ACHN (cell line): Measurements from ENCODE around the gene CDHR4.
"Not testable (repeated sequence)": the region's sequence is repeated elsewhere in the genome, so short reads cannot be mapped to it uniquely, and the experiment has no call there.

Experiments used
- DNase-seq: peaks from one replicate; pipeline ENCODE4 v3.0.0-alpha.2; 2015
- in situ Hi-C: cut with HindIII; loops from 2 replicates; pipeline ENCODE4 v1.10.0; 2017; ENCODE audit warnings: low sequenced_read_pairs, low pct_ligation_motif_present, low pct_unique_long_range_greater_than_20kb

CDHR4 gene

GRCh38 chr3:49785565-49786356, 13.9 kb downstream of the CDHR4 start:
- in situ Hi-C loops = no loop called here
- DNase-seq = peak; percentile 42

GRCh38 chr3:49782277-49782676, 17.4 kb downstream of the CDHR4 start:
- in situ Hi-C loops, DNase-seq: not testable (repeated sequence)

DNA sequence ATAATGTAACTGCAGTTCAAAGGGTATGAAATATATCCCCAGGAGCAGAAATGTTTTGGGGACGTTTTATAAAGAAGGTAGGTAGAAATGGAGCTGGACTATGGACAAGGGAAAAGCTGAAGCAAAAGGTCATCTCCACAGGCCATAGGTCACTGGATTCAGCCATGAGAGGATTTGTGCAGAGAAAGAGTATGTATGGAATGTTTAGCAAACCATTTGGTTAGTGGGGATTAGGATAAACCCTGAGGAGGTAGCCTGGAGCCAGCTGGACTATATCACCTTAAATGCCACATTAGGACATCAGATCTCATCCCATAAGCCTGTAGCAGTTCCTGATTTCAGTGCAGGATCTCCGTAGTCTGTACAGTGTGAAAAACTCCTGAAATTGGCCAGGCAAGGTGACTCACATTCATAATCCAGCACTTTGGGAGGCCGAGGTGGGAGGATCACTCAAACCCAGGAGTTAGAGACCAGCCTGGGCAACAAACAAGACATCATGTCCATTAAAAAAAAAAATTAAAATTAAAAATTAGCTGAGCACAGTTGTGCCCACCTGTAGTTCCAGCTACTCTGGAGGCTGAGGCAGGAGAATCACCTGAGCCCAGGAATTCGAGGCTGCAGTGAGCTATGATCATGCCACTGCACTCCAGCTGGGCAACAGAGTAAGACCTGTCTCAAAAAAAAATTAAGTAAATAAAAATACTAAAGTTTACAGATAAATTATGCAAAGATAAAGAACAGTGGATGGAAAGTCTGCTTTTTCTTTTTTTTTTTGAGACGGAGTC, 18.1 kb downstream of the CDHR4 start:
- DNase-seq = no peak
- in situ Hi-C loops = no loop called here

- DNase-seq, in situ Hi-C loops: not testable (repeated sequence)
These were observed 18.7 kb downstream of the CDHR4 start for GRCh38 chr3:49780975-49781365.

DNA sequence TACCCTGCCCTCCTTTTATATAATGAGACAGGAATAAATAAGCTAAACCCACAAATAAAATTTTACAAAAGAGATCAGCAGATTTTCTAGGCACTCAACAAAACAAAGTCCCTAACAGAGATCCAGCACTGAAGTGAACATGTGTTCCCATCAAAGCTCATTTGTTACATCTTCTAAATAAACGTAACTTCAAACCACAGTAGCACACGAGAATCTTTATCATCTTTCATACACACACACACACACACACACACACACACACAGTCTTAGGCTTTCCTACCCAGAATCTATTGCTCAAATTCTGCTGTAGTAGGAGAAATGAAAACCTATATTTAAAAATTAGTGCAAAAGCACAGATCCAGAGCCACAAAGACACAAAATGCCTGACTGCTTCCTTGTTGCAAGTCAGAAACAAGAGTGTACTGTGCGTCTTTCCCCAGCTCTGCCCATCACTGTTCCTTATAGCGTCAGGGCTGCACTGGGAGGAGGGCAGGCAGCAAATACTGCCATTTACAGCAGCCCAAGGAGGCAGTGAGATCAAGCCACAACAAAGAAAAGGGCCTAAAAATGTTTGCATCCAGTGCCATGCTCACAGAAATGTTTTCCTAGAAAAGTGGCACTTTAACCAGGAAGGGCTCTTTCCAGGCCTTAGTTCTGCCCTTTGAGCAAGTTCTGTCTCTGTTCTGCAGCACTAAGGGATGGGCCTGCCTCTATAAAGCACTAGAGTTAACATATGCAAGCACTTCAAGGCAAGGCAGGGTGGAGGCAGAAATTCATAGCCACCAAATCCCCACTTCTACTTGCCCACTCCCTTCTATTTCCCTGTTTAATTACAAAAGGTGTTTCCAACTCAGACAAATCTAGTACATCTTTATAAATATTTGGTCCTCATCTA, 19.3 kb downstream of the CDHR4 start:
- in situ Hi-C loops = no loop called here
- no peak for DNase-seq

DNA sequence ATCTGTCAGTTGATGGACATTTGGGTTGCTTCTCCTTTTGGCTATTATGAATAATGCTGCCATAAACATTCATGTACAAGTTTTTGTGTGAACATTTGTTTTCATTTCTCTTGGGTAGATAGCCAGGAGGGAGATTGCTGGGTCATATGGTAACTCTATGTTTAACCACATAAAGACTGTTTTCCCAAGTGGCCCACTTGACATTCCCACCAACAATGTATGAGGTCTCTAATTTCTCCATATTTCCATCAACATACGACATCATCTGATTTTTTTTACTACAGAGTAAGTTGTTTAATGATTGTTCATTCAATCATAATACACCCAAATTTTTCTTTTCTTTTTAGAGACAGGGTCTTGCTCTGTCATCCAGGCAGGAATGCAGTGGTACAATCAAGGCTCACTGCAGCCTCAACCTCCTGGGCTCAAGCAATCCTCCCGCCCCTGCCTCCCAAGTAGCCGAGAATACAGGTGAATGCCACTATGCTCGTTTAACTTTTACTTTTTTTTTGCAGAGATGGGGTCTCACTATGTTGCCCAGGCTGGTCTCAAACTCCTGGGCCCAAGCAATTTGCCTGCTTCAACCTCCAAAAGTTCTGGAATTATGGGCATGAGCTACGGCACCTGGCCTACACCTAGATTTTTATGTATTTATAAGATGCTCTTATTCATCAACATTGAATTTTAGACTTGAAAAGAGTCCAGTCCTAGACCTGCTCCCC, 20.2 kb downstream of the CDHR4 start:
- in situ Hi-C loops = no loop called here
- no peak for DNase-seq

- in situ Hi-C loops = not testable (repeated sequence)
These were observed 23.6 kb downstream of the CDHR4 start for GRCh38 chr3:49776101-49776500.

GRCh38 chr3:49775538-49775937, 24.1 kb downstream of the CDHR4 start:
- in situ Hi-C loops = no loop called here
- DNase-seq = no peak

More at GRCh38 chr3:49776101-49776500, 23.6 kb downstream of the CDHR4 start:
- DNase-seq = not testable (repeated sequence)

GRCh38 chr3:49772703-49773102, 27.0 kb downstream of the CDHR4 start:
- no peak for DNase-seq
- in situ Hi-C loops = no loop called here

DNA sequence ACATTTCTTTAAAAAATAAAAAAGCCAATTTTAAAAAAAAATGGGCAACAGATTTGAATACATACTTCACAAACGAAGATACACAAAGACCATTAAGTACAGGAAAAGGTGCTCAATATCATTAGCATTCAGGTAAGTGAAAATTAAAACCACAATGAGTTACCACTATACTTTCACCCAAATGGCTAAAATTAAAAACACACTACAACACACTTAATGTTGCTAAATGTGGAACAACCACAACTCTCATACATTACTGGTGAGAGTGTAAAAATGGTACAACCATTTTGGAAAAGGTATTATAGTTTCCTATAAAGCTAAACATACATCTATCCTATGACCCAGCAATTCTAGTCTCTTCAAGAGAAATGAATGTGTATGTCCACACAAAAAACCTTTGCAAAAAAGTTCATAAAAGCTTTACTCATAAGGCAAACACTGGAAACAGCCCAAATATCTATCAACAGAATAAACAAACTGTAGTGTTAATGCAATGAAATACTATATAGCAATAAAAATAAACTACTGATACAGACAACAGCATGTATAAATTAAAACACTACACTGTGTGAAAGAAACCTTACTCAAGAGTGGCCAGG, 28.2 kb downstream of the CDHR4 start:
- DNase-seq = no peak
- in situ Hi-C loops = no loop called here

DNA sequence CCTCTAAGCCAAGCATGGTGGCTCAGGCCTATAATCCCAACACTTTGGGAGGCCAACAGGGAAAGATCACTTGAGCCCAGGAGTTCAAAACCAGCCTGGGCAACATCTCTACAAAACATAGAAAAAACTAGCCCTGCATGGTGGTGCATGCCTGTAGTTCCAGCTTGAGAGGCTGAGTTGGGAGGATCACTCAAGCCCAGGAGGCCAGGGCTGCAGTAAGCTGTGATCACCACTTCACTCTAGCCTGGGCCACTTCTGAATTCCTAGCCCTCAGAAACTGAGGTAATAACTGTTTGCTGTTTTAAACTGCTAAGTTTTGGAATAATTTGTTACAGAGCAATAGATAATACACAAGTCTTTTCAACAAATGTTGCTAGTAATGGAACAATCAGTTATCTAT, 29.7 kb downstream of the CDHR4 start:
- DNase-seq = no peak
- in situ Hi-C loops = no loop called here

- DNase-seq = no peak
- in situ Hi-C loops = no loop called here
These were observed 30.3 kb downstream of the CDHR4 start for GRCh38 chr3:49769286-49769915.

DNA sequence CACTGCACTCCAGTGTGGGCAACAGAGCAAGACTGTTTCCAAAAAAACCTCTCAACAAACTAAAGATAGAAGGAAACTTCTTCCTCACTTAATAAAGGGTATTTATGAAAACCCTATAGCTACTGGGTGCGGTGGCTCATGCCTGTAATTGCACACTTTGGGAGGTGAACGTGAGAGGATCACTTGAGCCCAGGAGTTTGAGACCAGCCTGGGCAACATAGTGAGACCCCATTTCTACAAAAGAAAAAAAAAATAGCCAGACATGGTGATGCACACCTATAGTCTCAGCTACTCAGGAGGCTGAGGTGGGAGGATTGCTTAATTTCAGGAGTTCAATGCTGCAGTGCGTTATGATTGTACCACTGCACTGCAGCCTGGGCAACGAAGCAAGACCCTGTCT, 35.7 kb downstream of the CDHR4 start:
- no peak for DNase-seq

GRCh38 chr3:49761661-49762060, 38.0 kb downstream of the CDHR4 start:
- DNase-seq = no peak
- in situ Hi-C loops = no loop called here

More for the DNA sequence above, 35.7 kb downstream of the CDHR4 start:
- in situ Hi-C loops = no loop called here

GRCh38 chr3:49759226-49759625, 40.4 kb downstream of the CDHR4 start:
- in situ Hi-C loops = no loop called here
- no peak for DNase-seq

DNA sequence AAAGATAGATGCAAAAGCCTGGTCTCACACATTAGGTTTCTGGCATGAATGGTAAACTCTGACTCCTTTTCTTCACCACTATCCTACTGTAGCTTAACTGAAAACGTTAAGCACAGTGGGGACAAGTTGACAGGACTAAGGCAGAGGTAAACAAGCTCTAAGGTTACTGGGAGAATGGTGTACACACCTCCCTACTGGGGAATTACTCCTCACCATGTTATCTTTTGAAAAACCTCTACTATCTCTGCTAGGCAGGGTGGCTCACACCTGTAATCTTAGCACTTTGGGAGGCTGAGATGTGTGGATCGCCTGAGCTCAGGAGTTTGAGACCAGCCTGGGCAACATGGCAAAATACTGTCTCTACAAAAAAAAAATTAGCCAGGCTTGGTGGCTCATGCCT, 42.5 kb downstream of the CDHR4 start:
- no peak for DNase-seq
- in situ Hi-C loops = no loop called here

DNA sequence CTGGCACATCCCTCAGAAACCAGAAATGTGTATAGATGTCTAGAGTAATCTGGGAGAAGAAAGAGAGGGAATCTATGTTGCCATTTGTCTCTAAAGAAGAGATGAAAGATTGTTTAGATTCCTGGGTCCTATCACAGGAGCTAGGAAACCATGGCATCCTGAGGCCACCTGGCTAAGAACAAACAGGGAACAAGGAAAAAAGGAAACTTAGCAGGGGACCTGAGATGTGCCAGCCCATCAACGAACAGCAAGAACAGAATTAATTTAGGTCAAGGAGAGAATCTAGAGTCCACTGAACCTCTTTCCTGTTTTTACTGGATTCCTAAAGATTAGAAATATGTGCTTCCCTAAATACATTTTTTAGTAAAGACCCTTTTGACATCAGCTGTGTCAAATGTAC, 43.6 kb downstream of the CDHR4 start:
- in situ Hi-C loops = no loop called here
- DNase-seq = no peak

DNA sequence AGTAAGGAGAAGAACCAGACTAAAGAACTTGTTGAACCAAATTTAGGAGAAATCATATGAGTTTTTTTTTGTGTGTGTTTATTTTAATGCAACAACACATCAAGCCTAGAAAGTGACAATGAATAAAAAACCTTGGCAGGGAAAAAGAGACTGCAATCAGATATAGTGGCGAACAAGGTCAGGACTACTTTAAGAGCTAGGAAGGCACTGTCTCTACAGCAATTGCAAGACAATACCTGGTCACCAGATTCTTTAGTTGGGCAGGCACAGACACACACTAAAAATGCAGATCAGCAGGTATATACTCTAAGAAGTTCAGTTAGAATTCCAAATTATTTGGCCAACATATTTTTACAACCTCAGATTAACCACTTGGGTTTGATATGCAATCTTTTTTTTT, 45.1 kb downstream of the CDHR4 start:
- no peak for DNase-seq
- in situ Hi-C loops = no loop called here
